Neural progenitor cell (in vitro differentiated cells): Measurements from ENCODE around the gene ZNF106. TPM values are rescaled to one million over a fixed set of nuclear protein-coding genes. Genes with fewer than 3 reads are reported as not detected.

Experiments used
- DNase-seq: peaks from one replicate; pipeline ENCODE4 v3.0.0-alpha.2; 2016; ENCODE audit warnings: low spot score
- H2AFZ ChIP-seq: fragments of 200-600 bp; sonication (generic); replicated peaks from 2 replicates; pipeline ENCODE4 v1.6.1; 2016; ENCODE audit warnings: antibody characterized with exemption
- H3F3A ChIP-seq: fragments of 200-600 bp; sonication (generic); 2 replicates; pipeline ENCODE4 v1.6.1; 2016; ENCODE audit warnings: antibody characterized with exemption, low read depth
- H3K27ac ChIP-seq: fragments of 200-600 bp; sonication (generic); 2 replicates; pipeline ENCODE4 v1.5.1; 2016; ENCODE audit warnings: mild to moderate bottlenecking
- H3K27me3 ChIP-seq: fragments of 200-600 bp; sonication (generic); 2 replicates; pipeline ENCODE4 v1.6.1; 2016; ENCODE audit warnings: mild to moderate bottlenecking, moderate library complexity
- H3K36me3 ChIP-seq: fragments of 200-600 bp; sonication (generic); 2 replicates; pipeline ENCODE4 v1.5.1; 2016
- H3K4me1 ChIP-seq: fragments of 200-600 bp; sonication (generic); 2 replicates; pipeline ENCODE4 v1.6.1; 2016; ENCODE audit warnings: mixed run types
- H3K4me2 ChIP-seq: fragments of 200-600 bp; sonication (generic); 2 replicates; pipeline ENCODE4 v1.6.1; 2016
- H3K4me3 ChIP-seq: fragments of 200-600 bp; sonication (generic); 2 replicates; pipeline ENCODE4 v1.5.1; 2016
- H3K79me2 ChIP-seq: fragments of 200-600 bp; sonication (generic); 2 replicates; pipeline ENCODE4 v1.6.1; 2016; ENCODE audit warnings: low read depth
- H3K9ac ChIP-seq: fragments of 200-600 bp; sonication (generic); 2 replicates; pipeline ENCODE4 v1.6.1; 2016
- H3K9me3 ChIP-seq: fragments of 200-600 bp; sonication (generic); 2 replicates; pipeline ENCODE4 v1.5.1; 2016; ENCODE audit warnings: low read depth
- H4K20me1 ChIP-seq: fragments of 200-600 bp; sonication (generic); 2 replicates; pipeline ENCODE4 v1.6.1; 2016; ENCODE audit warnings: low read depth
- H3K27ac Mint-ChIP-seq: 3 replicates; pipeline ENCODE4 v1.8.0; 2021; ENCODE audit warnings: mixed read lengths
- H3K27me3 Mint-ChIP-seq: 2 replicates; pipeline ENCODE4 v1.8.0; 2022; ENCODE audit warnings: low read depth, mild to moderate bottlenecking, inconsistent platforms, moderate library complexity, mixed read lengths; ENCODE audit not compliant: insufficient read depth
- H3K36me3 Mint-ChIP-seq: 3 replicates; pipeline ENCODE4 v1.8.0; 2021; ENCODE audit warnings: mixed read lengths
- H3K4me1 Mint-ChIP-seq: 3 replicates; pipeline ENCODE4 v1.8.0; 2021; ENCODE audit warnings: mixed read lengths
- H3K4me3 Mint-ChIP-seq: 3 replicates; pipeline ENCODE4 v1.8.0; 2021; ENCODE audit warnings: mild to moderate bottlenecking, moderate library complexity, mixed read lengths
- H3K9me3 Mint-ChIP-seq: 3 replicates; pipeline ENCODE4 v1.8.0; 2020; ENCODE audit warnings: mixed read lengths
- EZH2 ChIP-seq: fragments of 200-600 bp; sonication (generic); IDR thresholded peaks from 2 replicates; pipeline ENCODE4 v1.6.1; 2017; ENCODE audit warnings: antibody characterized with exemption, mild to moderate bottlenecking, moderate library complexity
- EZH2phosphoT487 ChIP-seq: fragments of 200-600 bp; sonication (generic); IDR thresholded peaks from 2 replicates; pipeline ENCODE4 v1.6.1; 2017; ENCODE audit warnings: antibody characterized with exemption
- total RNA-seq: library from RNA; depleted of rRNA; stranded (reverse); fragments of >200 nt; gene quantifications from 2 replicates; pipeline ENCODE4 v1.2.3, GENCODE V29; 2015; ENCODE audit warnings: low replicate concordance
- TF ChIP-seq, protein P1 (sequence below): fragments of 200-600 bp; sonication (generic); IDR thresholded peaks from 2 replicates; pipeline ENCODE4 v1.5.1; 2017; ENCODE audit warnings: antibody characterized with exemption, mild to moderate bottlenecking

The ZNF106 gene
- total RNA-seq, 1 donor from 2014 or later: 72.2 TPM

GRCh38 chr15:42444415-42445063, 46.4 kb downstream of the ZNF106 start:
- Histone ChIP-seq H3K36me3 (no peaks in the 10 kb centered on the region), H3F3A (peaks cover 3% of the 10 kb centered on the region), H2AFZ (no peak overlapping the region), H3K4me2 (no peak overlapping the region), H3K9ac (no peak overlapping the region), H3K27me3 (no peaks in the 10 kb centered on the region), H3K4me3 (no peak overlapping the region), H4K20me1 (peaks cover 6% of the 10 kb centered on the region), H3K27ac (no peak overlapping the region), H3K4me1 (no peaks in the 10 kb centered on the region), H3K9me3 (no peaks in the 10 kb centered on the region), H3K79me2 (peaks cover 2% of the 10 kb centered on the region)
- Mint-ChIP-seq H3K4me3 (no peak overlapping the region), H3K9me3 (no peaks in the 10 kb centered on the region), H3K4me1 (no peaks in the 10 kb centered on the region), H3K27me3 (no peaks in the 10 kb centered on the region), H3K27ac (no peak overlapping the region), H3K36me3 (peaks cover 26% of the 10 kb centered on the region)
- no peak for DNase-seq
- TF ChIP-seq EZH2: no peak
- no peak for TF ChIP-seq EZH2phosphoT487
- TF ChIP-seq, protein P1, sequence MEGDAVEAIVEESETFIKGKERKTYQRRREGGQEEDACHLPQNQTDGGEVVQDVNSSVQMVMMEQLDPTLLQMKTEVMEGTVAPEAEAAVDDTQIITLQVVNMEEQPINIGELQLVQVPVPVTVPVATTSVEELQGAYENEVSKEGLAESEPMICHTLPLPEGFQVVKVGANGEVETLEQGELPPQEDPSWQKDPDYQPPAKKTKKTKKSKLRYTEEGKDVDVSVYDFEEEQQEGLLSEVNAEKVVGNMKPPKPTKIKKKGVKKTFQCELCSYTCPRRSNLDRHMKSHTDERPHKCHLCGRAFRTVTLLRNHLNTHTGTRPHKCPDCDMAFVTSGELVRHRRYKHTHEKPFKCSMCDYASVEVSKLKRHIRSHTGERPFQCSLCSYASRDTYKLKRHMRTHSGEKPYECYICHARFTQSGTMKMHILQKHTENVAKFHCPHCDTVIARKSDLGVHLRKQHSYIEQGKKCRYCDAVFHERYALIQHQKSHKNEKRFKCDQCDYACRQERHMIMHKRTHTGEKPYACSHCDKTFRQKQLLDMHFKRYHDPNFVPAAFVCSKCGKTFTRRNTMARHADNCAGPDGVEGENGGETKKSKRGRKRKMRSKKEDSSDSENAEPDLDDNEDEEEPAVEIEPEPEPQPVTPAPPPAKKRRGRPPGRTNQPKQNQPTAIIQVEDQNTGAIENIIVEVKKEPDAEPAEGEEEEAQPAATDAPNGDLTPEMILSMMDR: no peak

DNA sequence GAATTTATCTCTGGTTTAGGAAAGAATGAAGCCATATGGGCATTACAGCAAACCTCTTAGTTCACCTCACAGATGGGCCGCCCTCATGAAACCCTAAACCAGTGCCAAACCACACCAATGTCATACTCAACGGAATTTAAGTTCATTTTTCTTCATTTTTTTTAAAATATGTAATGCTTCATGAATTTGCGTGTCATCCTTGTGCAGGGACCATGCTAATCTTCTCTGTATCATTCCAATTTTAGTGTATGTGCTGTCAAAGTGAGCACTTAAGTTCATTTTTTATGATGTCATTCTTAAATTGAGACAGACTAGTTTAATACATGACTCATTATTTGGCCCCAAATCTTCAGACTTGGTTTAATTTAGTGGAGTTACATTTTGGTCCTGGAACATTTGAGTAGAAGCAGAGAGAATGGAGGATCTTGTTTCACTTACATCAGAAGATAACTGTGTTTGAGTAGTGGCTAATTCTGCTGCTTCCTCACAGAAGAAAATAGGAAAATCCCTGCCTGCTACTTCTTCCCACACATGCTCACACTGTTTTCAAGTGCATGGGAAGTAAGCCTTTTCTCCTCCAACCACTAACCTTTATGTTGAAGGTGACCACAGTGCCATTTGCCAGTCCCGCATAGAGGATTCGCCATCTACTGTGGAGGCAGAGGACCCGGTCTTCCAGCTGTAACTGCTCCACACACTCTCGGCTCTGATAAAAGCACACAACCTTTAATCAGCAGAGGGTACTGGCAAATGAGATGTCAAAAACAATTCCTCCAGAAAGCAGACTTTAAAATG, 63.3 kb downstream of the ZNF106 start:
- Histone ChIP-seq H3K4me2 (no peak overlapping the region), H3K27ac (no peak overlapping the region), H3F3A (no peaks in the 10 kb centered on the region), H3K4me3 (no peak overlapping the region), H2AFZ (no peak overlapping the region), H3K36me3 (peaks cover 3% of the 10 kb centered on the region), H4K20me1 (no peaks in the 10 kb centered on the region), H3K9ac (no peak overlapping the region), H3K9me3 (no peaks in the 10 kb centered on the region), H3K27me3 (no peaks in the 10 kb centered on the region), H3K79me2 (no peaks in the 10 kb centered on the region), H3K4me1 (no peaks in the 10 kb centered on the region)
- no peaks in the 10 kb centered on the region for H3K4me1 Mint-ChIP-seq
- H3K4me3 Mint-ChIP-seq: no peak overlapping the region
- no peak overlapping the region for H3K27ac Mint-ChIP-seq
- DNase-seq: no peak
- H3K36me3 Mint-ChIP-seq: peaks cover 32% of the 10 kb centered on the region
- TF ChIP-seq, protein P1: no peak
- TF ChIP-seq EZH2phosphoT487: no peak
- no peak for TF ChIP-seq EZH2
- H3K9me3 Mint-ChIP-seq: no peaks in the 10 kb centered on the region
- no peaks in the 10 kb centered on the region for H3K27me3 Mint-ChIP-seq

GRCh38 chr15:42421376-42421775, 69.6 kb downstream of the ZNF106 start:
- no peak overlapping the region for H3K27ac Mint-ChIP-seq

More at GRCh38 chr15:42421376-42421775, 69.6 kb downstream of the ZNF106 start:
- Mint-ChIP-seq H3K27me3 (no peaks in the 10 kb centered on the region), H3K36me3 (peaks cover 33% of the 10 kb centered on the region), H3K4me3 (no peak overlapping the region), H3K4me1 (no peaks in the 10 kb centered on the region), H3K9me3 (no peaks in the 10 kb centered on the region)
- no peak overlapping the region for H3K9ac ChIP-seq
- H3K27me3 ChIP-seq: no peaks in the 10 kb centered on the region
- no peak overlapping the region for H3K4me2 ChIP-seq
- no peaks in the 10 kb centered on the region for H3K79me2 ChIP-seq
- H3K9me3 ChIP-seq: no peaks in the 10 kb centered on the region
- no peak overlapping the region for H2AFZ ChIP-seq
- DNase-seq: no peak
- no peaks in the 10 kb centered on the region for H4K20me1 ChIP-seq
- H3K27ac ChIP-seq: no peak overlapping the region
- peaks cover 9% of the 10 kb centered on the region for H3K36me3 ChIP-seq
- no peaks in the 10 kb centered on the region for H3F3A ChIP-seq
- no peak overlapping the region for H3K4me3 ChIP-seq
- H3K4me1 ChIP-seq: no peaks in the 10 kb centered on the region
- no peak for TF ChIP-seq EZH2phosphoT487
- TF ChIP-seq EZH2: no peak
- TF ChIP-seq, protein P1: no peak
